ENCODE results near the gene ACO2.

GRCh38 chr22:41543854-41544670, 75.1 kb downstream of the ACO2 start, which contains the start of gene POLR3H:
- TF ChIP-seq CTCF (IDR thresholded peaks at IDR 0.05; ENCODE audit: low read depth, low read length, poor library complexity, severe bottlenecking) (peak; percentile 89), EZH2phosphoT487 (IDR thresholded peaks at IDR 0.05; ENCODE audit: borderline replicate concordance, low read length) (no peak)
